Measurements from ENCODE around the gene LCN1. TPM values are rescaled to one million over a fixed set of nuclear protein-coding genes. Genes with fewer than 3 reads are reported as not detected.
"Not testable (repeated sequence)": the region's sequence is repeated elsewhere in the genome, so short reads cannot be mapped to it uniquely, and the experiment has no call there.

Gene LCN1
- total and polyA plus RNA-seq, 4 donors, result not detected

- no peaks in the 10 kb centered on the region for H3K4me1 ChIP-seq (ENCODE audit: control insufficient read depth, insufficient read depth, low read length)
- H3K4me3 ChIP-seq (ENCODE audit: low read depth, low read length), result no peak overlapping the region
- WGBS (ENCODE audit: insufficient coverage), result 84% methylated on average over 5 of the region's 5 CpGs
- no peak overlapping the region for H3K27ac ChIP-seq (ENCODE audit: low read depth, low read length)
- H3K27me3 ChIP-seq (ENCODE audit: control insufficient read depth, insufficient read depth, low read length), result no peaks in the 10 kb centered on the region
- no peak for DNase-seq (ENCODE audit: low read depth in 4 of 6, low spot score in 6 of 6)
- no peaks in the 10 kb centered on the region for H3K36me3 ChIP-seq (ENCODE audit: control insufficient read depth, insufficient read depth, low read length)
- no peaks in the 10 kb centered on the region for H3K9me3 ChIP-seq (ENCODE audit: control insufficient read depth, insufficient read depth, low read length)
These were observed 8.9 kb downstream of the LCN1 start for GRCh38 chr9:135530146-135530545.

DNA sequence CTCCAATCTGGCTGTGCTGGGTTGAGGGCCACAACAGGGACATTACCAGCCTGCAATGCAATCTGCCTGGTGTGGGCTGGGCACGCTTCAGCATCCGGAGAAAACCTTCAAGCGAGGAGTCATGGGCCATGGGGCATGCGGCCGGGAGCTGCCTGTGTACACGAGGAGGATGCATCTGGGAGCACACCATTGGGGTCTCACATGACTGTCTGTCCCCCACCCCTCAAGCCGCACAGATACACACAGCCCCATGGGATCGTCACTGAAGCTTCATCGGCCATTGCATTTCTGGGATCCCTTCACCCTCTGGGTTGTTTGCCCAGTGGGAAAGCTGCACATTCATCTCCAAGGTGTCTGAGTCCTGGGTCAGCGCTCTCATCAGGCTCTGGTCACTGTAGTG, 9.9 kb downstream of the LCN1 start:
- no peaks in the 10 kb centered on the region for H3K27me3 ChIP-seq (ENCODE audit: control insufficient read depth, insufficient read depth, low read length)
- H3K9me3 ChIP-seq (ENCODE audit: control insufficient read depth, insufficient read depth, low read length), result no peaks in the 10 kb centered on the region
- WGBS (ENCODE audit: insufficient coverage), result 89% methylated on average over 10 of the region's 10 CpGs
- no peak overlapping the region for H3K27ac ChIP-seq (ENCODE audit: low read depth, low read length)
- no peaks in the 10 kb centered on the region for H3K4me1 ChIP-seq (ENCODE audit: control insufficient read depth, insufficient read depth, low read length)
- DNase-seq (ENCODE audit: low read depth in 4 of 6, low spot score in 6 of 6), result no peak
- no peak overlapping the region for H3K4me3 ChIP-seq (ENCODE audit: low read depth, low read length)
- no peaks in the 10 kb centered on the region for H3K36me3 ChIP-seq (ENCODE audit: control insufficient read depth, insufficient read depth, low read length)

DNA sequence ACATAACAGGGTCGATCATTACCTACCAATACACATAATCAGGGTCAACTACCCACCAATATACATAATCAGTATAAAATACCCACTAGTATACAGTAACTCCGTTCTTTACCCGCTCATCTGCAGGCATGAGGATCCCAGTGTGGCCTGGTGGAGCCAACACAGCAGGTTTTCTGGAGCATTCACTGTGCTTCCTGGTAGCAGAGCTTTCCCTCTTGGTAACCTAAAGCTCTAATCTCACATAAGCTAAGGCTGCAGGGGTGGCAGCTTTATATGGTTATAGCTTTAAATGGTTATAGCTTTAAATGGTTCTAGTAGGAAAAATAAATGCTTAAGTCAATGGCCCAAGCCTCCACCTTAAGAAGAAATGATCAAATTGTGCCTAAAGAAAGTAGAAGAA, 11.9 kb downstream of the LCN1 start:
- 81% methylated on average over 3 of the region's 3 CpGs for WGBS (ENCODE audit: insufficient coverage)
- no peak overlapping the region for H3K27ac ChIP-seq (ENCODE audit: low read depth, low read length)
- DNase-seq (ENCODE audit: low read depth in 4 of 6, low spot score in 6 of 6), result peak in 1 of 6 donors; percentile 51
- no peaks in the 10 kb centered on the region for H3K36me3 ChIP-seq (ENCODE audit: control insufficient read depth, insufficient read depth, low read length)
- H3K4me1 ChIP-seq (ENCODE audit: control insufficient read depth, insufficient read depth, low read length), result no peaks in the 10 kb centered on the region
- no peaks in the 10 kb centered on the region for H3K9me3 ChIP-seq (ENCODE audit: control insufficient read depth, insufficient read depth, low read length)
- no peak overlapping the region for H3K4me3 ChIP-seq (ENCODE audit: low read depth, low read length)
- H3K27me3 ChIP-seq (ENCODE audit: control insufficient read depth, insufficient read depth, low read length), result no peaks in the 10 kb centered on the region

GRCh38 chr9:135533674-135534073, 12.4 kb downstream of the LCN1 start:
- H3K27ac ChIP-seq (ENCODE audit: low read depth, low read length), result no peak overlapping the region

GRCh38 chr9:135534192-135534711, 13.0 kb downstream of the LCN1 start:
- not testable (repeated sequence) for H3K27ac ChIP-seq (ENCODE audit: low read depth, low read length); H3K36me3 ChIP-seq (ENCODE audit: control insufficient read depth, insufficient read depth, low read length); H3K4me3 ChIP-seq (ENCODE audit: low read depth, low read length); H3K9me3 ChIP-seq (ENCODE audit: control insufficient read depth, insufficient read depth, low read length); H3K4me1 ChIP-seq (ENCODE audit: control insufficient read depth, insufficient read depth, low read length); H3K27me3 ChIP-seq (ENCODE audit: control insufficient read depth, insufficient read depth, low read length); DNase-seq (ENCODE audit: low read depth in 4 of 6, low spot score in 6 of 6)
- WGBS (ENCODE audit: insufficient coverage), result 39% methylated on average over 10 of the region's 10 CpGs

More at GRCh38 chr9:135533674-135534073, 12.4 kb downstream of the LCN1 start:
- Histone ChIP-seq H3K36me3 (ENCODE audit: control insufficient read depth, insufficient read depth, low read length) (no peaks in the 10 kb centered on the region), H3K9me3 (ENCODE audit: control insufficient read depth, insufficient read depth, low read length) (no peaks in the 10 kb centered on the region), H3K4me3 (ENCODE audit: low read depth, low read length) (no peak overlapping the region), H3K27me3 (ENCODE audit: control insufficient read depth, insufficient read depth, low read length) (no peaks in the 10 kb centered on the region), H3K4me1 (ENCODE audit: control insufficient read depth, insufficient read depth, low read length) (no peaks in the 10 kb centered on the region)
- no peak for DNase-seq (ENCODE audit: low read depth in 4 of 6, low spot score in 6 of 6)
- 90% methylated on average over 12 of the region's 12 CpGs for WGBS (ENCODE audit: insufficient coverage)

GRCh38 chr9:135534826-135535225, 13.6 kb downstream of the LCN1 start:
- not testable (repeated sequence) for H3K4me3 ChIP-seq (ENCODE audit: low read depth, low read length)
- WGBS (ENCODE audit: insufficient coverage), result 71% methylated on average over 4 of the region's 4 CpGs

DNA sequence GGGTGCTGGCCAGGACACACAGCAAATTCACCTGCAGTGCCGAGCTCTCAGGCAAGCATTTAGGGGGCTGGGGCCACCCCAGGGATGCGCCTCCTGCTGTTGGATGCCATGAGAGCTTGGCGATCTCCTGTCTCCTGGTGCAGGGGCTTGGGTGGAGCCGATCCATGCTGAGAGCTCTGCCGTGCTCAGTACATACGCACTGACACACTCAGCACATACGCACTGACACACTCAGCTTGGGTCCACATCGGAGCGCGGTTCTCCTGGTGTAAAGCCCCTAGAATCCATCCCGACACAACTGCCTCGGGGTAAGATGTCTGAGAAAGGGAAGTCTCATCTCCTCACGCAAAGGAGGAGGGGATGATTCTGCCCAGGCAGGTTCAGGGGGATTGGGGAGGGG, 14.4 kb downstream of the LCN1 start:
- not testable (repeated sequence) for DNase-seq (ENCODE audit: low read depth in 4 of 6, low spot score in 6 of 6); H3K27me3 ChIP-seq (ENCODE audit: control insufficient read depth, insufficient read depth, low read length); H3K4me3 ChIP-seq (ENCODE audit: low read depth, low read length); H3K36me3 ChIP-seq (ENCODE audit: control insufficient read depth, insufficient read depth, low read length); H3K27ac ChIP-seq (ENCODE audit: low read depth, low read length); H3K9me3 ChIP-seq (ENCODE audit: control insufficient read depth, insufficient read depth, low read length); H3K4me1 ChIP-seq (ENCODE audit: control insufficient read depth, insufficient read depth, low read length)
- WGBS (ENCODE audit: insufficient coverage), result 80% methylated on average over 5 of the region's 13 CpGs

More at GRCh38 chr9:135534826-135535225, 13.6 kb downstream of the LCN1 start:
- H3K9me3 ChIP-seq (ENCODE audit: control insufficient read depth, insufficient read depth, low read length); H3K4me1 ChIP-seq (ENCODE audit: control insufficient read depth, insufficient read depth, low read length); H3K27ac ChIP-seq (ENCODE audit: low read depth, low read length); H3K36me3 ChIP-seq (ENCODE audit: control insufficient read depth, insufficient read depth, low read length); H3K27me3 ChIP-seq (ENCODE audit: control insufficient read depth, insufficient read depth, low read length); DNase-seq (ENCODE audit: low read depth in 4 of 6, low spot score in 6 of 6): not testable (repeated sequence)

- Histone ChIP-seq H3K36me3 (ENCODE audit: control insufficient read depth, insufficient read depth, low read length) (no peaks in the 10 kb centered on the region), H3K9me3 (ENCODE audit: control insufficient read depth, insufficient read depth, low read length) (no peaks in the 10 kb centered on the region), H3K4me3 (ENCODE audit: low read depth, low read length) (no peak overlapping the region), H3K27me3 (ENCODE audit: control insufficient read depth, insufficient read depth, low read length) (no peaks in the 10 kb centered on the region), H3K4me1 (ENCODE audit: control insufficient read depth, insufficient read depth, low read length) (no peaks in the 10 kb centered on the region), H3K27ac (ENCODE audit: low read depth, low read length) (no peak overlapping the region)
- DNase-seq (ENCODE audit: low read depth in 4 of 6, low spot score in 6 of 6), result no peak
- WGBS (ENCODE audit: insufficient coverage), result 87% methylated on average over 8 of the region's 8 CpGs
These were observed 15.0 kb downstream of the LCN1 start for GRCh38 chr9:135536216-135536615.

DNA sequence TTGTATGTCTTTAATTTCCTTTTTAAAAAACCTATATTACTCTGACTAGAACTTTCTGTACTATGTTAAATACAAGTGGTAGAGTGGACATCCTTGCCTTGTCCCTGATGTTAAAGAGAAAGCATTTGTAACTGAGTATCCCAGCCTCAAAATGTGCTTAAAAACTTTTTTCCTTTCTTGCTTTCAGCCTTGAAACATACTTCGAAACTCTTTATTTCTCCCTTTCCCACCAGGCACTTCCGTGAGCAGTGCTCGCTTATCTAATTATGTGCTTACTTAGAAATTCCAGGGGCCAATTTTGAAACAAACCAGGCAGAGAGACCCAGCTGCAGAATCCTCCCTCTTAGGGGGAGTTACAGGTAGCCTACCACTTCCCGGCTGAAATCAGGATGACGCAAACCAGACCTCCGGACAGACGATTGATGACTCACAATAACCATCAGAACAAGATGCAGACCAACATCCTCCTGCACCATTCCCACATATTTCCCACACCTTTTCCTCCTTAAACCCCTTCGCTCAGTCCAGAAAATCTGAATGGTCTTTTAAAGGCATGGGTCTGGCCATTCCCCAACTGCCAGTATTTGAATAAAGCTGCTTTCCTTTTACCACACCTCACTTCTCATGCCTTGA, 22.1 kb downstream of the LCN1 start:
- H3K27me3 ChIP-seq (ENCODE audit: control insufficient read depth, insufficient read depth, low read length); H3K9me3 ChIP-seq (ENCODE audit: control insufficient read depth, insufficient read depth, low read length); H3K4me1 ChIP-seq (ENCODE audit: control insufficient read depth, insufficient read depth, low read length); DNase-seq (ENCODE audit: low read depth in 4 of 6, low spot score in 6 of 6); H3K36me3 ChIP-seq (ENCODE audit: control insufficient read depth, insufficient read depth, low read length); H3K27ac ChIP-seq (ENCODE audit: low read depth, low read length); H3K4me3 ChIP-seq (ENCODE audit: low read depth, low read length): not testable (repeated sequence)
- WGBS (ENCODE audit: insufficient coverage), result 78% methylated on average over 7 of the region's 8 CpGs

DNA sequence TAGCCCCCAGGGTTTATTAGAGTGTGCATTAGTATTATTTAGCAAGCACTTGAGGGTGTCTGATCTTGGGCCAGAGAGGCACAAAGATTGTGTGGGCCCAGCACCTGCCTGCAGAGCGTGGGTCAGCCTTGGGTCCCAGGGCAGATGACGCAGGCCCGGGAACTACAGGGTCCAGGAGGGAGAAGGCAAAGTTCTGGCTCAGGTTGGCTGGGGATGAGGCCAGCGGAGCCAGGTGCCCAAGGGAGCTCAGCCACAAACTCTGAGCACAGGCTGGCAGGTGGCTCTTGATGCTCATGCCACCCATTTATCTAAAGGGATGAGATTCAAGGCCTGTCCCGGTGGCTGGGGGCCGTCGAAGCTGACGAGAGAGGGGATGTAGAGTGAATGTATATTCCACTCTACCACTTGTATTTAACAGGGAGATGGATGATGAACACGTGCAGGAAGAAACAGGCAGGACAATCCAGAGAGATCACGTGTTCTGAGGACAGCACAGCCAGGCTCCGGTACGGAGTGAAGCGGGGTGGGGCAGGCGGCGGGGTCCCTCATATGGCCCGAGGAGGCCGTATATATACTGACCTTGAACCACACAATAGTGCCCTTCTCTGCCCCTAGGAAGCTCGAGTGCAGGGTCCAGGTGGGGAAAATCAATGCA, 23.9 kb downstream of the LCN1 start:
- WGBS (ENCODE audit: insufficient coverage), result 88% methylated on average over 13 of the region's 18 CpGs
- H3K4me1 ChIP-seq (ENCODE audit: control insufficient read depth, insufficient read depth, low read length), result no peaks in the 10 kb centered on the region
- H3K27ac ChIP-seq (ENCODE audit: low read depth, low read length), result no peak overlapping the region
- H3K36me3 ChIP-seq (ENCODE audit: control insufficient read depth, insufficient read depth, low read length), result no peaks in the 10 kb centered on the region
- H3K27me3 ChIP-seq (ENCODE audit: control insufficient read depth, insufficient read depth, low read length), result no peaks in the 10 kb centered on the region
- no peaks in the 10 kb centered on the region for H3K9me3 ChIP-seq (ENCODE audit: control insufficient read depth, insufficient read depth, low read length)
- no peak for DNase-seq (ENCODE audit: low read depth in 4 of 6, low spot score in 6 of 6)
- H3K4me3 ChIP-seq (ENCODE audit: low read depth, low read length), result no peak overlapping the region

Data from spinal cord (tissue), 10 donors.